CD4-positive, alpha-beta T cell treated with Interferon alpha-2 for 1 hour (primary cell): ENCODE data around the gene EPC1.
A peak's percentile ranks its signal among the peaks of the same experiment; 100 is the strongest.
"Not testable (repeated sequence)": the region's sequence is repeated elsewhere in the genome, so short reads cannot be mapped to it uniquely, and the experiment has no call there.

Source experiments
- DNase-seq, 2 donors: peaks; one replicate each; pipeline ENCODE4 v3.0.0-alpha.2; 2020 to 2022

Gene EPC1

DNA sequence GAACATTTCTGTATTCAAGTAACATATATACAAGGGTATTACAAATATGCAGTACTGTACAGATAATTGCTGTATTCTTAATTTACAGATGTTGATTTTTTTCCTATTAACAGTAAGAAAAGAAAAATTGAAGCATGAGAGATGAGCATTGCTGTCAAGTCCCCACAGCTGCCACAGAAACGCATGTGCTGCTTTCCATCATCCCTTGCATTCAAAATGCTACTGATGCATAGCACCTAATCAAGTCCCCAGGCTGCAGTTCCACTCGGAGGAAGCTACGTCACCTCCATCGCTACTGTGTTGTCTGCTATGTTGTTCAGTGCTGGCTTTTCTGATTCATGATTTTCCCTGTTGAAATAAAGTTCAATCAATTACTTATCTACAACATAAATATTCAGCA is 78.2 kb downstream of the EPC1 start:
- no peak for DNase-seq

DNA sequence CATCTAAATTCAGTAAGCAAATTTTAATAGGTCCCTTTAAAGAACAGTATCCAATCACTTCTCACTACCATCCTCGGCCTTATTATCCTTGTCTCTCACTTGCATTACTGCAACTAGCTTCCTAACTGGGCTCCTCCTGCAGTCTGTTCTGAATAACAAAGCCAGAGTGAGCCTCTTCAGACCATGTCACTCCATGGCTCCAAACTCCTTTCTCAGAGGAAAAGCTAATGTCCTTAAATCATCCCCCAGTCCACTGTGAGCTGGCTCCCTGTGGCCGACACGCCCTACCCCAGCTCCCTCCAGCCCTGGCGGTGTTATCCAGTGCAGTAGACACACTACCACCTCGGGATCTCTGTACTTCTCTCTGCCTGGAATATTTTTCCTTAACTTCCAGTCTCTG is 80.0 kb downstream of the EPC1 start:
- DNase-seq: no peak

DNA sequence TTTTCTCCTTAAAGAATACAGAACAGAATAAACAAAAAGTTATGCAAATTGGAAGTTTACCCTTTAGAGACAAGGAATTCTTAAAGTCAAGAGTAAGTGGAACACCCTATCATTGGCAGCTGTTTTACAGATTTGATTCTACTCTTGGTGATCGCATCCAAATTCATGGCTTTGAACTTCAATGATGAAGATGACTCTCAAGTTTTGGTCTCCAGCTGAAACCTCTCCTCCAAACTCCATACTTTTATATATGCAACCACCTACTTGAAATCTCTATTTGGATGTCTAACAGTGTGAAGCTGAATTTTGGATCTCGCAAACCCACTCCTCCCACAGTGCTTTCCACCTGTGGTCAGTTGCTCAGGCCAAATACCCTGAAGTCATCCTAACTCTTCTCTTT is 80.4 kb downstream of the EPC1 start:
- DNase-seq: no peak

DNA sequence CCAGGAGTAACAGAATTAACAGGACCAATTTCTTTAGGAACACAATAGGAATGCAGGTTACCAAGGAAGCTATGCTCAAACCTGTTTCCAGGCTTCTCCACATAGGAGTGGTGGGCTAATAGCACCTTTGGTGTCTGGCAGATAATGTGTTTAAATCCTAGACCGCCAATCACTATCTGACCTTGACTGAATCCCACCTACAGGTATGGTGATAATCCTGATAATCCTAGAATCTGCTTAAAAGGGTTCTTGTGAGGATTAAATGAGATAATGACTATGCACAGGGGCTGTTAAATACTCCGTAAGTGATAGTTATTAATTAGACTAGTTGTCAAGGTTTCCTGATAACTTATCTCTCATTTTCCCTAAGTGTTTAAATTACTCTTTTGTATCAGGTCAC is 81.2 kb downstream of the EPC1 start:
- DNase-seq: no peak

DNA sequence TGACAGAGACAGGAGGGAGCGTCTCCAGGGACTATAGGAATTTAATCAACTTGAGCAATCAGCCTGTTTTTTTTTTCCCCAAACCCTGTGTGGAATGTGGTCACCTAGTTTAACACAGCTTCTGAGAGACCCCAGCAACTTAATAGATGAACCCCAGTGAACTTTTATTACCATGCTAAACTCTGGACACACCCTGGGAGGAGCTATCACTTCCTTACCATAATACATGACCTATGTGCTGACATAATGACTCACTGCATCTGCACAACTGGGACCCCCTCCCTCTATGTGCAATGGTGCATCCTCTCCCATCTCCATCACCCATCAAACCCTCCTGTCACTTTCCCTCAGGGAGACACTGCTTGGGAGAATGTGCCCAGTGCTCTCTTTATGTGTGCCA is 83.7 kb downstream of the EPC1 start:
- DNase-seq: no peak

DNA sequence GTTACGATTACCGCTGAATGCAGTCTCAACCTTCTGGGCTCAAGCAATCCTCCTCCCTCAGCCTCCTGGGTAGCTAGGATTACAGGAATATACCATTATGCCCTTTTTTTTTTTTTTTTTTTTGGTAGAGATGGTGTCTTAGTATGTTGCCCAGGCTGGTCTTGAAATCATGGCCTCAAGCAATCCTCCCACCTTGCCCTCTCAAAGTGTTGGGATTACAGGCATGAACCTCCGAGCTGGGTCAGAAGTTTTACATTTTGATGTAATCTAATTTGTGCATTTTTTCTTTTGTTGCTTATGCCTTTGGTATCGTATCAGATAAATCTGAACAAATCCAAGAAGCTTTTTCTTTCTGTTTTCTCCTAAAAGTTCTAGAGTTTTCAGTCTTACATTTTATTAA is 87.4 kb downstream of the EPC1 start:
- DNase-seq: no peak

DNA sequence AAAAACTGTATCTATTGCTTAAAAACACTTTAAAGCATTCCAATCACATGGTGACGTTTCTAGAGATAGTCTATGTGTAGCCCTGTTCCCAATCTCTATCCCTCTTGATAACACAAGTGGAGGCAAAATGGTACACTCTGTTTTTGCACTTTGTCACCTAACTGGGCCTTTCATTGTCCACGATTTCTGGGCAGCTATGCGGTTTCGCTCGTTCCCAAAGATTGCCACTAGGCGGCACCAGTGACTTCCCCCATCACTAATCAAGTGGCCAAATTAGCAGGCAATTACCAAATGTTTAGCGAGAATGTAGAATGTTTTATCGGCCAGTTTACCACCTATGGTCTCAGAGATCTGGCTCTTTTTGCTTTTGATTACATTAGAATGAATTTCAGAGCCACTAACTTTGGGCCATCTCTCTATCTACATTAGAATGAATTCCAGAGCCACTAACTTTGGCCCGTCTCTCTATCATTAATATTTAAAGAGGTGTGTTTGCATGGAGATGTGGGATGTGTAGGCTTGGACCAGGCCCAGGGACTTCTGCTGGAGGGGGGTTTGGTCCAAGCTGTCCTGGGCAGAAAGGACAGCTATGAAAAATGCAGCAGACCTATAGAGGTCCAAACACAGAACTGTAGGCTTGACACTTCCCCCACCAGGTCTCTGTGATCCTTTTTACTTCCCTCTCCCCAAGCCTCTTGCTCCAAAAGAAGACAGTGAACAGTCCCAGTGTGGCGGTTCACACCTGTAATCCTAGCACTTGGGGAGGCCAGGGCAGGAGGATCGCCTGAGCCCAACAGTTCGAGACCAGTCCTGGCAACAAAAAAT is 90.1 kb downstream of the EPC1 start:
- peak; percentile 67 to 81 for DNase-seq

DNA sequence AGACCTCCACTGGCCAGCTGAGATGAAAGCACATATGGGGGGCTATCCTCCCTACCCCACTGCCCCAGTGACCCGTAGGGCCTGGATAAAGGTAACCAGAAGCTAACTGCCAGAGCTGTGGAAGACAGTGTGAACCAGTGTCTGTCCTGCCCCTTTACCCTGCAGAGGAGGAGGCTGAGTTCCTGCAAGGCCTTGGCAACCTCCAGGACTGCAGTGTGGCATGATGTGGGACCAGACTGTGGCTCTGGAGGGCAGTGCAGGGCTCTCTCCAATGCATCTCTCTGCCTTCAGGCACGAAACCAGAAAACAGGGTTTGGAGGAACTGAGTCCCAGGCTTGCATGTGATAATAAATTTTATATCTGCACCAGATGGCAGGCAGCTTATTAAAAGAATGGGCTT is 93.1 kb downstream of the EPC1 start:
- DNase-seq: no peak

DNA sequence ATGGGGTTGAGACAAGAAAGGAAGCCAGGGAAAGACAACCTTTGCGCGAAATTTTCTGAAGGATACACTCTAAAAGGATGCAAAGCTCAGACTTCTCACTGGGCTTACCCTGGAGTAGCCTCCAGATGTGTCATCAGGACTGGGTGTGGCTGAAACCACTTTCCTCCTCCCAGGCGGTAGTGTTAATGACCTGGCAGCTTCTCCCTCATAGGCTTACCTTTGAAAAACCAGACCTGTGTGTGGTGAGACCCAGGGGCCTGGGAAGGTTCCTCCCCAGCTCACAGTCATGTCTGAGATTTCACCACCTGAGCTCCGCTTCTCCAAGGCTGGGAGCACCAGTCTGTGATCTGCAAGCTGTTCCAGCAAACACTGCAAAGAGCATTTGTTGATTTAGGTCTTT is 93.7 kb downstream of the EPC1 start:
- no peak for DNase-seq

DNA sequence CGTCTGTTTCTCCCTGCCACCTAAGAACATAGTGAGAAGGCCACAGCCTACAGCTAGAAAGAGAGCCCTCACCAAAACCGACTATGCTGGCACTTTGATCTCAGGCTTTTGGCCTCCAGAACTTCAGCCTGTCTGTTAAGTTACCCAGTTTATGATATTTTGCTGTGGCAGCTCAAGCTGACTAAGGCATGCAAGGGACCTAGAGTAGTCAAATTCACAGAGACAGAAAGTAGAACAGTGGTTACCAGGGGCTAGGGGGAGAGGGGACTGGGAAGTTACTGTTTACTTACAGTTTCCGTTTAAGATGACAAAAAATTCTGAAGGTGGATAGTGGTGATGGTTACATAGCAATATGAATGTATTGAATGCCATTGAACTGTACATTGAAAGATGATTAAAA is 96.5 kb downstream of the EPC1 start:
- DNase-seq: not testable (repeated sequence)

DNA sequence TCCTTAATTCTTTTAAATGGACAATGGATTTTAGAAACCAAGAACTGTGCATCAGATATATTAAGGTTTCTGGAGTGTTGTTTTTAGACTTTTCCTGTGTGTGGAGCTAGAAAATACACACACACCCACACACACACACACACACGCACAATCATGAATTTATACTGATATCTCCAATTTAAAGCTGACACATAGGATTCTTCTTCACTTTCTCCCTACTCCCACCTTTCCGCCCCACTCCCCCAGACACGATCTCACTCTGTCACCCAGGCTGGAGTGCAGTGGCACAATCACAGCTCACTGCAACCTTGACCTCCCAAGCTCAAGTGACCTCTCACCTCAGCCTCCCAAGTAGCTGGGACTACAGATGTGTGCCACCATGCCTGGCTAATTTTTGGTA is 100.3 kb downstream of the EPC1 start:
- no peak for DNase-seq

DNA sequence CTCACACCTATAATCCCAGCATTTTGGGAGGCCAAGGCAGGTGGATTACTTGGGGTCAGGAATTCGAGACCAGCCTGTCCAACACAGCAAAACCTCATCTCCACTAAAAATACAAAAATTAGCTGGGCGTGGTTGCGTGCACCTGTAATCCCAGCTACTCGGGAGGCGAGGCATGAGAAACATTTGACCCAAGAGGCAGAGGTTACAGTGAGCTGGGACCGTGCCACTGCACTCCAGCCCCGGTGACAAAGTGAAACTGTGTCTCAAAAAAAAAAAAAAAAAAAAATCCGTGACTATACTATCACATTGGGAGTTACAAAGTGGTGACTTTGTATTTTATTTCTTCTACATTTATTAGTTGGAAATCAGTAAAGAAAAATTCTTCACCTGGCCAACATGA is 101.2 kb downstream of the EPC1 start:
- DNase-seq: no peak

DNA sequence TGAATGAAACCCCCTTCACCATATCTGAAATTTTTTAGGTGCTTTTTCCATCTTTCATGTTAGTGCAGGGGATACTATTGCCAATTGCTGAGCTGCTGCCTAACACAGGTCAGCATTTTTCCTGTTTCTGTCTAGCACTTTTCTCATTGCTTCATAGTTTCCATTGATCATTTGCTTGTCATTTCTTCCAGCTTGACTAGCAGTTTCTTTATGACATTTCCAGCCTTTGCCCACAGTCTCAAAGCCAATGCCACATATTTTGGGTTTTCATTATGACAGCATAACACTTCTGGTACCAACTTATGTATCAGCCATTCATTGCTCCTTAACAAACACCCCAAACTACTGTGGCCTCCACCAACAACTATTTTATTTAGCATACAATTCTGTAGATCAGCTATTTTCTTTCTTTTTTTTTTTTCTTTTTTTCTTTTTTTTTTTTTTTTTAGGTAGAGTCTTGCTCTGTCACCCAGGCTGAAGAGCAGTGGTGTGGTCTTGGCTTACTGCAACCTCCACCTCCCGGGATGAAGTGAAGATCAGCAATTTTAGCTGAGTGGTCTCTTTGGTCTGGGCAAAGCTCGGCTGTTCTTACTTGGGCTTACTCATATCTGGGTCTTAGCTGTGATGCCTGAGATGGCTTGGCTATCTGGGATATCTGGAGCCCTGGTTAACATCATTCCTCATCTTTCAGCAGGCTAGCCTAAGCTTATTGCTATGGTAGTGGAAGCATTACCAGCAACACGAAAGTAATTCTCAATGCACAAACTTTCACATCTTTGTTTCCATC is 102.3 kb downstream of the EPC1 start:
- no peak for DNase-seq

DNA sequence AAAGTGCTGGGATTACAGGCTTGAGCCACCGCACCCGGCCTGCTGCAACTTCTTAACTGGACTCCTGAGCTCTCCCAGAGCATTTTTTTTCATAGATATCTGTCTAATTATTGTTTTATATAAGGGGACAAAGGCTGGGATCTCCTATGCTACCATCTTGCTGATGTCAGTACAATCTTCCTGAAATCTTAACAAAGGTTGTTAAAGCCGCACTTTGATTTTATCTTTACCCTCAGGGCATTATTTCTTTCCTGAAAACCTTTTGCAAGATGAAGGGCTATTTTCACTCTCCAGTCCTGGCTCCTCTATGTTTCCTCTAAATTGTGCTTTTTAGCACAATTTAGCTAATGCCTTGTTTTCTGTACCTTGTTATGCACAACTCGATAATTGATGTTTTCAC is 102.9 kb downstream of the EPC1 start:
- no peak for DNase-seq

DNA sequence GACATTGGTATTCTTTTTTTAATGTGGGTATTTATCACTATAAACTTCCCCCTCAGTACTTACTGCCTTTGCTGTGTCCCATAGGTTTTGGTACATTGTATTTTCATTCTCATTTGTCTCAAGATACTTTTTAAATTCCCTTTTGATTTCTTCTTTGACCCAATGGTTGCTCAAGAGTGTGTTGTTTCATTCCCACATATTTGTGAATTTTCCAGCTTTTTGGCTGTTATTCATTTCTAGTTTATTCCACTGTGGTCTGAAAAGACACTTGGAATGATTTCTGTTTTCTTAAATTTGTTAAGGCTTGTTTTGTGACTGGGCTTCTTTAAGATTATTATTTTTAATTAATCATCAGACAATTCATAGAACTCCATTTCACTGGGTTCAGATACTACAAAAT is 105.0 kb downstream of the EPC1 start:
- no peak for DNase-seq

DNA sequence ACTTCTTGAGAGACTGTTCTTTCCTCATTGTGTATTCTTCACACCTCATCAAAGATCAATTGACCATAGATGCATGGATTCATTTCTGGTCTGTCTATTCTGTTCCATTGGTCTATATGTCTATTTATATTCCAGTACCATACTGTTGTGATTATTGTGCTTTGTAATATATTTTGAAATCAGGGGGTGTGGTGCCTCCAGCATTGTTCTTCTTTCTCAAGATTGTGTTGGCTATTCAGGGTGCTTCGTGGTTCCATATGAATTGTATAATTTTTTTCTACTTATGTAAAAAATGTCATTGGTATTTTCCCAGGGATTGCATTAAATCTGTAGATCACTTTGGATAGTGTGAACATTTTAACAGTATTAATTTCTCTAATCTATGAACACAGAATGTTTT is 106.5 kb downstream of the EPC1 start:
- DNase-seq: no peak

DNA sequence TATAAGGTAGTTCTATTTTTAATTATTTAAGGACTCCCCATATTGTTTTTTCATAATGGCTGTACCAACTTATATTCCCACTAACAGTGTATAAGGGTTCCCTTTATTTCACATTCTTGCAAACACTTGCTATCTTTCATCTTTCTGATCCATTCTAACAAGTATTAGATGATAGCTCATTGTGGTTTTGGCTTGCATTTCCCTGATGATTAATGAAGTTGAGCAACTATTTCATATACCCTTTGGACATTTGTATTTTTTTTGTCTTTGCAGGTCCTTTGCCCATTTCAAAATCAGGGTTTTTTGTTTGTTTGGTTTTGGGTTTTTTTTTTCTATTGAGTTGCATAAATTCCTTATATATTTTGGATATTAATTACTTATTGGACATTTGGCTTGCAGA is 107.2 kb downstream of the EPC1 start:
- no peak for DNase-seq

DNA sequence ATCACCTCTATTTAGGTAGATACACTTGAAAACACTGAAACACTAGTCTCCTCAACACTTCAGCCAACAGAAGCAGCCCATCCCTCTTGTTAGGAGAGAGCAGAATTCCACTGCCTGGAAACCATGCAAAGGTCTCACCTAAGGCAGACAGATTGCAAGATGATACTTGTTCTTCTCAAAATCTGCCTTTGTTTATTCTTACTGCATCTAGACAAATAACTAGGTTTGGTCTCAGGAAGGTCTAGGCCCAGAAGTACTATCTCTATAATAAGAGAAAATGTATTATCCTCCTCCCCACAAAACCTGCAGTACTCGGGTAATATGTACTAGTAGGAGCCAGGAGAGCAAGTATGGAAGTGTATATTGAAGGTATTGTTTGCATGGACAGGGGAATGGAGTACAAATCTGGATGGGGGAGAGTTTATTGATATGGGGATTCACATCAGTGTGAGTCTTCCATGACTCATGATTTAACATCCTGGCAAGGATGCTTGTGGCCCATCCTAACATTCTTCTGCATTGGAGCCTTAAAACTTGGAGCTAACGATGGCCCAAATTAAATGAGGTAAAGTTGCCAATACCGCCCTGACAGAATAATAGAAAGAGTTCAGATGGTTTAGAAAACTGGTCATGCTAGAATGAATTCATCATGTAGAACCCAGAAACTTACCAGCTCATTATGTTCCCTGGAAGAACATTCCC is 109.2 kb downstream of the EPC1 start:
- DNase-seq: no peak

DNA sequence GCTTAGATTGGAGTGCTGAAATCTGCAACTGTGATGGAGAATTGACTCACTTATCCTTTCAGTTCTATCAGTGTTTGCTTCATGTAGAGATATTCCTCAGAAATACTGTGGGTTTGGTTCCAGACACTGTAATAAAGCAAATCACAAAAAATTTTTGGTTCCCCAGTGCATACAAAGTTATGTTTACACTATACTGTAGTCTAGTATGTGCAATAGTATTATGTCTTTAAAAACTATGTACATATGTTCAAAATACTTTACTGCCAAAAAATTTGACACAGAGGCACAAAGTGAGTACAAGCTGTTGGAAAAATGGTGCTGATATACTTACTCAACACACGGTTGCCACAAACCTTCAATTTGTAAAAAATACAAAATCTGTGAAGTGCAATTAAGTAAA is 112.5 kb downstream of the EPC1 start:
- DNase-seq: no peak

DNA sequence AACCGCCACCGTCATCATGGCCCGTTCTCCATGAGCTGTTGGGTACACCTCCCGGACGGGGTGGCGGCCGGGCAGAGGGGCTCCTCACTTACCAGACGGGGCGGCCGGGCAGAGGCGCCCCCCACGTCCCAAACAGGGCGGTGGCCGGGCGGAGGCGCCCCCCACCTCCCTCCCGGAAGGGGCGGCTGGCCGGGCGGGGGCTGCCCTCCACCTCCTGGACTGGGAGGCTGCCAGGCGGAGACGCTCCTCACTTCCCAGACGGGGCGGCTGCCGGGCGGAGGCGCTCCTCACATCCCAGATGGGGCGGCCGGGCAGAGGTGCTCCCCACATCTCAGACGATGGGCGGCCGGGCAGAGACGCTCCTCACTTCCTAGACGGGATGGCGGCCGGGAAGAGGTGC is 113.6 kb downstream of the EPC1 start:
- DNase-seq: not testable (repeated sequence)

DNA sequence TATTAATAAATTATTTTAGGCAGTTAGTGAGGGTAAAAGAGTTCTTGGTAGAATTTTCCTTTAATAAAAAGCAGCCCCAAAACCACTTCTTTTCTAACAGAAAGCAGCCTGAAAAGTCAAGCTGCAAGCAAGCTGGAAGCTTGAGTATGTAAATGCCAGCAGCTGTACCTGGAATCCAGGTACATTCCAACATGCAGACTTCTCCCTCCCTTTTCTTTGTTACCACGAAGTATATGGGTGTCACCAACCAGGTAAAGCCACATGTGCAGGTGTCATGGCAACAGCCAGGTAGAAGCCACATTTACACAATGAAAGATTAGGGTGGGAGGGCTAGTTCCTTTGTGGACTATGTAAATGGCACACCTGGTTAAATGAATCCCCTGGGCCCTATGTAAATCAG is 114.6 kb downstream of the EPC1 start:
- DNase-seq: no peak

DNA sequence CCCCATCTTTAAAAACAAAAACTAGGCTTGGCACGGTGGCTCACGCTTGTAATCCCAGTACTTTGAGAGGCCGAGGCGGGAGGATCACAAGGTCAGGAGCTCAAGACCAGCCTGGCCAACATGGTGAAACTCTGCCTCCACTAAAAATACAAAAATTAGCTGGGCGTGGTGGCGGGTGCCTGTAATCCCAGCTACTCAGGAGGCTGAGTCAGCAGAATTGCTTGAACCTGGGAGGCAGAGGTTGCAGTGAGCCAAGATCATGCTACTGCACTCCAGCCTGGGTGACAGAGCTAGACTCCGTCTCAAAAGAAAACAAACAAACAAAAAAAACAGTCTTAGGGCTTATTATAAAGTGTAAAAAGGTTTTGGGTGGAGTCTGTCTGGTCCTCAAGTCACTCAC is 117.2 kb downstream of the EPC1 start:
- not testable (repeated sequence) for DNase-seq

DNA sequence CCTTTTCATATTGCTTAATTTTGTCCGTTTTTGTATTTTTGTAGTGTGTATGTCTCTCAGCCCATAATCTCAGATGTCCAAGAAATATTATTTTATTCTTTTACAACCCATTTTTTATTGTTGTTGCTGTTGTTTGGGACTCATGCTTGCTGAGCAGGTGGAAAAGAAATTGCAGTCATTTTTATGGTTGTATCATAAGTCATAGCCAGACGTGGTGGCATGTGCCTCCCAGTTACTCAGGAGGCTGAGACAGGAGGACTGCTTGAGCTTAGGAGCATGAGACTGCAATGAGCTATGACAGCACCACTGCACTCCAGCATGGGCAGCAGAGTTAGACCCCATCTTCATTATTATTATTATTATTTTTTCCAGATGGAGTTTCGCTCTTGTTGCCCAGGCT is 117.8 kb downstream of the EPC1 start:
- no peak for DNase-seq

DNA sequence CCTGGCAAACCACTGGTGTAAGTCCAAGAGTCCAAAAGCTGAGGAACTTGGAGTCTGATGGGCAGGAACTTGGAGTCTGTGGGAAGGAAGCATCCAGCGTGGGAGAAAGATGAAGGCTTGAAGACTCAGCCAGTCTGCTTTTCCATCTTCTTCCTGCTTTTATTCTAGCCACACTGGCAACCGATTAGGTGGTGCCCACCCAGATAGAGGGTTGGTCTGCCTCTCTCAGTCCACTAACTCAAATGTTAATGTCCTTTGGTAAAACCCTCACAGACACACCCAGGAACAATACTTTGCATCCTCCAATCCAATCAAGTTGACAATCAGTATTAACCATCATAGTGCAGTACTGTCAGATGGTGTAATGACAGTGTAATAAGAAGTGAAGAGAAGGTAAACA is 119.2 kb downstream of the EPC1 start:
- DNase-seq: no peak
